Stimulated activated CD8-positive, alpha-beta memory T cell treated with anti-CD3 and anti-CD28 coated beads, Interleukin-4, amount 100 ng/mL, for 48 hours (primary cell): ENCODE results near the gene PHAF1.

Experiments
- DNase-seq: peaks from one replicate; pipeline ENCODE4 v3.0.0-alpha.2; 2020

PHAF1 gene

GRCh38 chr16:67165121-67166078 is 55.7 kb downstream of the PHAF1 start:
- DNase-seq, result peak; percentile 47

- no peak for DNase-seq
These were observed 56.4 kb downstream of the PHAF1 start for GRCh38 chr16:67166110-67166547.

GRCh38 chr16:67166598-67167168 is 56.9 kb downstream of the PHAF1 start:
- DNase-seq, result no peak

- no peak for DNase-seq
These were observed 57.8 kb downstream of the PHAF1 start for GRCh38 chr16:67167588-67167987.

GRCh38 chr16:67169011-67169451 is 59.3 kb downstream of the PHAF1 start:
- DNase-seq, result no peak

GRCh38 chr16:67169642-67170167 is 60.0 kb downstream of the PHAF1 start:
- peak; percentile 77 for DNase-seq

GRCh38 chr16:67170168-67170948 is 60.6 kb downstream of the PHAF1 start, which contains the start of gene NOL3:
NOL3 (plus strand) TSS chr16:67170538.
- DNase-seq, result peak; percentile 73

GRCh38 chr16:67170949-67171649 is 61.4 kb downstream of the PHAF1 start:
- DNase-seq, result no peak

GRCh38 chr16:67173323-67173722 is 63.6 kb downstream of the PHAF1 start:
- no peak for DNase-seq

GRCh38 chr16:67173808-67174705 is 64.3 kb downstream of the PHAF1 start:
- peak; percentile 76 for DNase-seq

- DNase-seq, result no peak
These were observed 65.0 kb downstream of the PHAF1 start for GRCh38 chr16:67174706-67175231.

GRCh38 chr16:67176662-67177061 is 66.9 kb downstream of the PHAF1 start:
- DNase-seq, result no peak

GRCh38 chr16:67177743-67178699 is 68.3 kb downstream of the PHAF1 start:
- DNase-seq, result no peak

GRCh38 chr16:67179421-67180080 is 69.8 kb downstream of the PHAF1 start:
- no peak for DNase-seq

GRCh38 chr16:67180166-67180565 is 70.4 kb downstream of the PHAF1 start:
- no peak for DNase-seq

- DNase-seq, result no peak
These were observed 71.6 kb downstream of the PHAF1 start for GRCh38 chr16:67181346-67181745.

- DNase-seq, result no peak
These were observed 72.5 kb downstream of the PHAF1 start for GRCh38 chr16:67182288-67182687.

GRCh38 chr16:67183284-67183626 is 73.5 kb downstream of the PHAF1 start:
- no peak for DNase-seq
